Suppressor macrophage (primary cell): ENCODE measurements around the gene FAM89A.
"Not testable (repeated sequence)": the region's sequence is repeated elsewhere in the genome, so short reads cannot be mapped to it uniquely, and the experiment has no call there.

Source experiments
- DNase-seq, 4 experiments: peaks; one replicate each; pipeline ENCODE4 v3.0.0-alpha.2; 2020 to 2022

Gene FAM89A

GRCh38 chr1:231055271-231055670 is 15.2 kb upstream of the FAM89A start:
- DNase-seq: no peak

- peak; percentile 65 to 84 (median 77) for DNase-seq
Observed at GRCh38 chr1:231053493-231054162, 13.6 kb upstream of the FAM89A start.

GRCh38 chr1:231052777-231053176 is 12.7 kb upstream of the FAM89A start:
- peak in 1 of 4 experiments; percentile 13 for DNase-seq

- not testable (repeated sequence) for DNase-seq
Observed at GRCh38 chr1:231050932-231051331, 10.9 kb upstream of the FAM89A start.

GRCh38 chr1:231050395-231050794 is 10.3 kb upstream of the FAM89A start:
- no peak for DNase-seq

GRCh38 chr1:231049121-231049979 is 9.3 kb upstream of the FAM89A start:
- peak; percentile 22 to 73 (median 55) for DNase-seq

- not testable (repeated sequence) for DNase-seq
Observed at GRCh38 chr1:231048419-231048818, 8.4 kb upstream of the FAM89A start.

GRCh38 chr1:231047529-231047928 is 7.5 kb upstream of the FAM89A start:
- DNase-seq: not testable (repeated sequence)

- no peak for DNase-seq
Observed at GRCh38 chr1:231046730-231047395, 6.8 kb upstream of the FAM89A start.

- DNase-seq: not testable (repeated sequence)
Observed at GRCh38 chr1:231045921-231046729, 6.1 kb upstream of the FAM89A start.

GRCh38 chr1:231045286-231045685 is 5.2 kb upstream of the FAM89A start:
- DNase-seq: no peak

GRCh38 chr1:231044588-231044987 is 4.5 kb upstream of the FAM89A start:
- DNase-seq: no peak

- DNase-seq: no peak
Observed at GRCh38 chr1:231041719-231042261, 1.7 kb upstream of the FAM89A start.

GRCh38 chr1:231040800-231041718 is 1.0 kb upstream of the FAM89A start:
- DNase-seq: peak in 1 of 4 experiments; percentile 17

- peak; percentile 33 to 75 (median 60) for DNase-seq
Observed at GRCh38 chr1:231039161-231040018, 664 bp downstream of the FAM89A start.

GRCh38 chr1:231037585-231038517 is 2.2 kb downstream of the FAM89A start:
- no peak for DNase-seq

GRCh38 chr1:231036416-231036815 is 3.6 kb downstream of the FAM89A start:
- DNase-seq: peak; percentile 55 to 86 (median 76)

GRCh38 chr1:231035799-231036198 is 4.3 kb downstream of the FAM89A start:
- no peak for DNase-seq

GRCh38 chr1:231032963-231033362 is 7.1 kb downstream of the FAM89A start:
- DNase-seq: peak in 3 of 4 experiments; percentile 14 to 33 (median 24)
